ENCODE results near the gene CUBN. TPM values are rescaled to one million over a fixed set of nuclear protein-coding genes. Genes with fewer than 3 reads are reported as not detected.

Gene CUBN
- total and polyA plus RNA-seq, 2 of the 13 experiments (the other 11 are each of a cell fraction or from before 2014, with no cell fraction given), result 0.27 to 0.32 TPM

GRCh38 chr10:17116193-17116592 lies 13.4 kb downstream of the CUBN start:
- Histone ChIP-seq H3K9ac (ENCODE audit: insufficient read depth, low read depth, low read length) (no peak overlapping the region), H4K20me1 (ENCODE audit: insufficient read depth, low read length) (no peaks in the 10 kb centered on the region), H2AFZ (ENCODE audit: low read length) (no peak overlapping the region), H3K27me3 (ENCODE audit: control insufficient read depth in 1 of 2, insufficient read depth in 2 of 2, low read length in 2 of 2) (no peaks in the 10 kb centered on the region), H3K79me2 (ENCODE audit: insufficient read depth, low read length) (no peaks in the 10 kb centered on the region), H3K4me1 (ENCODE audit: insufficient read depth, low read length) (peaks cover 22% of the 10 kb centered on the region), H3K36me3 (replicated peaks in 1 of 2; ENCODE audit: control insufficient read depth in 1 of 2, insufficient read depth in 2 of 2, low read length in 2 of 2) (no peaks in the 10 kb centered on the region), H3K4me2 (ENCODE audit: low read depth, low read length) (no peak overlapping the region), H3K27ac (ENCODE audit: extremely low read length, insufficient read depth, low read length) (no peak overlapping the region), H3K4me3 (replicated peaks in 1 of 3; ENCODE audit: insufficient read depth in 1 of 3, low read depth in 2 of 3, low read length in 3 of 3) (no peak overlapping the region), H3K9me3 (ENCODE audit: low read length) (no peaks in the 10 kb centered on the region)
- in situ Hi-C loops (cut with HindIII; ENCODE audit: extremely low pct_ligation_motif_present, low pct_unique_long_range_greater_than_20kb), result no loop called here
- CTCF ChIA-PET (ENCODE audit: low intra/inter-chr PET ratio, low total read pairs), result no interaction called here
- POLR2A ChIA-PET, result no interaction called here
- DNase-seq (ENCODE audit: low spot score), result no peak
- 60% methylated on average over 5 of the region's 5 CpGs for WGBS (ENCODE audit: low lambda C conversion rate)
- FAIRE-seq, result no peak
- no peak for TF ChIP-seq CBX2 (IDR thresholded peaks at IDR 0.05; ENCODE audit: low read depth, low read length)
- TF ChIP-seq CBX2 (CRISPR knock-in tag; IDR thresholded peaks at IDR 0.05; ENCODE audit: low read depth), result no peak
- no peak for TF ChIP-seq SNAPC5 (CRISPR knock-in tag; IDR thresholded peaks at IDR 0.05; ENCODE audit: borderline replicate concordance)
- no peak for TF ChIP-seq ZSCAN30 (CRISPR knock-in tag; IDR thresholded peaks at IDR 0.05)
- no peak for TF ChIP-seq KDM6A (CRISPR knock-in tag; IDR thresholded peaks at IDR 0.05; ENCODE audit: low read depth)
- no peak for TF ChIP-seq ZFP37 (CRISPR knock-in tag; IDR thresholded peaks at IDR 0.05; ENCODE audit: borderline replicate concordance)
- TF ChIP-seq ZNF234 (CRISPR knock-in tag; conservative IDR thresholded peaks at IDR 0.05), result no peak
- TF ChIP-seq AGO1 (IDR thresholded peaks at IDR 0.05; ENCODE audit: low read depth, low read length, poor library complexity, severe bottlenecking), result no peak
- TF ChIP-seq DNMT3B (CRISPR knock-in tag; conservative IDR thresholded peaks at IDR 0.05), result no peak
- no peak for TF ChIP-seq HOXD1 (CRISPR knock-in tag; IDR thresholded peaks at IDR 0.05)
- no peak for TF ChIP-seq SNAPC4 (CRISPR knock-in tag; IDR thresholded peaks at IDR 0.05)
- ATAC-seq, result no peak
- BruUV-seq (replicated peaks), result no TSS peak
- intact Hi-C loops (cut with micrococcal nuclease; ENCODE audit: unreplicated experiment), result no loop called here
